Measurements from ENCODE around the gene TNFSF4. TPM values are rescaled to one million over a fixed set of nuclear protein-coding genes. Genes with fewer than 3 reads are reported as not detected.

The TNFSF4 gene
- total RNA-seq, 1 experiment from 2014 or later: 1.8 TPM

- no peak for DNase-seq (ENCODE audit: low read depth)
These were observed 72.3 kb downstream of the TNFSF4 start for GRCh38 chr1:173134800-173135199.

GRCh38 chr1:173134029-173134428 is 73.1 kb downstream of the TNFSF4 start:
- in situ Hi-C loops (cut with HindIII; ENCODE audit: low pct_unique_long_range_greater_than_20kb, low sequenced_read_pairs): no loop called here
- DNase-seq (ENCODE audit: low read depth): no peak

More at GRCh38 chr1:173134800-173135199, 72.3 kb downstream of the TNFSF4 start:
- in situ Hi-C loops (cut with HindIII; ENCODE audit: low pct_unique_long_range_greater_than_20kb, low sequenced_read_pairs): no loop called here

Other genes with a start within 250 kb of the TNFSF4 start
- gene TNFSF18, start 156.4 kb downstream of the TNFSF4 start, total RNA-seq (2014; rRNA removed; shearing (Covaris generic); ENCODE audit: low replicate concordance): 0.23 and 0.57 TPM in 2 replicates